ENCODE data around the gene OPCML.

DNA sequence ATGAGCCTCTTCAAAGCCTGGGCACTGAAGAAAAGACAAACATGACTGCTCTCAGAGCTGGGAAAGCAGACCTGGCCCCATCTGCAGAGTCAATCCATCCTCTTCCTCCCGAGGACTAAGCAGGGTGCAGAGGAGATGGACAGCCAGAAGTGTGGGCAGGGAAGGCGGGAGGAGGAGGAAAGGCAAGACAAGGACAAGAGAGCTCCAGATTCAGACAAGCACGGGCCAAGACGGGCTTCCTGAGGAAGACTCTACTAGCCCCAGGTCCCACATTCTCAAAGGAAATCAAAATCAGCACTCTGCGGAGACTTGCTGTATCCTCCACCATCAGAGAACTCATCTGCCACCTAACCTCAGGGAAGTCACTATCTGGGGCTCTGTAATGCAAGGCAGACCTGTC lies 28.5 kb downstream of the OPCML start:
- TF ChIP-seq, protein P1, sequence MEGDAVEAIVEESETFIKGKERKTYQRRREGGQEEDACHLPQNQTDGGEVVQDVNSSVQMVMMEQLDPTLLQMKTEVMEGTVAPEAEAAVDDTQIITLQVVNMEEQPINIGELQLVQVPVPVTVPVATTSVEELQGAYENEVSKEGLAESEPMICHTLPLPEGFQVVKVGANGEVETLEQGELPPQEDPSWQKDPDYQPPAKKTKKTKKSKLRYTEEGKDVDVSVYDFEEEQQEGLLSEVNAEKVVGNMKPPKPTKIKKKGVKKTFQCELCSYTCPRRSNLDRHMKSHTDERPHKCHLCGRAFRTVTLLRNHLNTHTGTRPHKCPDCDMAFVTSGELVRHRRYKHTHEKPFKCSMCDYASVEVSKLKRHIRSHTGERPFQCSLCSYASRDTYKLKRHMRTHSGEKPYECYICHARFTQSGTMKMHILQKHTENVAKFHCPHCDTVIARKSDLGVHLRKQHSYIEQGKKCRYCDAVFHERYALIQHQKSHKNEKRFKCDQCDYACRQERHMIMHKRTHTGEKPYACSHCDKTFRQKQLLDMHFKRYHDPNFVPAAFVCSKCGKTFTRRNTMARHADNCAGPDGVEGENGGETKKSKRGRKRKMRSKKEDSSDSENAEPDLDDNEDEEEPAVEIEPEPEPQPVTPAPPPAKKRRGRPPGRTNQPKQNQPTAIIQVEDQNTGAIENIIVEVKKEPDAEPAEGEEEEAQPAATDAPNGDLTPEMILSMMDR (IDR thresholded peaks at IDR 0.05) = no peak
- TF ChIP-seq POLR2A (IDR thresholded peaks at IDR 0.05) = no peak
- no peak for TF ChIP-seq POLR2AphosphoS5 (IDR thresholded peaks at IDR 0.05)

Measured in prostate gland (tissue), 2 donors.